DMS53 treated with DMSO at 0.1 percent for 48 hours (cell line): ENCODE measurements around the gene SYT14.
A peak's percentile ranks its signal among the peaks of the same experiment; 100 is the strongest.
"Not testable (repeated sequence)": the region's sequence is repeated elsewhere in the genome, so short reads cannot be mapped to it uniquely, and the experiment has no call there.

Experiments used
- DNase-seq: peaks from one replicate; lab custom pipeline; 2025; ENCODE audit not compliant: unreplicated experiment; lab: John Stamatoyannopoulos, UW

Gene SYT14

GRCh38 chr1:210099921-210100320 is 161.9 kb downstream of the SYT14 start:
- DNase-seq = peak; percentile 74

GRCh38 chr1:210104103-210104502 is 166.1 kb downstream of the SYT14 start:
- peak; percentile 81 for DNase-seq

- DNase-seq = not testable (repeated sequence)
Measured at GRCh38 chr1:210112906-210113305, 174.9 kb downstream of the SYT14 start.

DNA sequence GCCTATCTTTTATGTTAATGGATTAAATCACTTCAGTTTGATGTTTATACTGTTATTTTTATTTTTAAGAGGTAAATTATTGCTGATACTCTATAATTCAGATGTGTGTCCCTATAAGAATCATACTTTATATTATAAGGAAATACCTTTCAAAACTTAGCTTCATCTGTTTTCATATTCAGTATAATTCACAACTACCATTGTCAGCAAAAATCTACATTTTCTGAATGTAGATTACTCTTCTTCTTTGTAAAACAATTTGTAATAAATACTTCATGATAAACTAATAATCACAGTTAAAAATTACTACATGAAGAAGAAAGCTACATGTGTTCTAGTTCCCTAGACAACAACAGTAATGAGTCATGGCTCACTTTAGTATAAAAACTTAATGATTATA is 179.2 kb downstream of the SYT14 start:
- no peak for DNase-seq

- no peak for DNase-seq
Measured at GRCh38 chr1:210117681-210118170, 179.7 kb downstream of the SYT14 start.

DNA sequence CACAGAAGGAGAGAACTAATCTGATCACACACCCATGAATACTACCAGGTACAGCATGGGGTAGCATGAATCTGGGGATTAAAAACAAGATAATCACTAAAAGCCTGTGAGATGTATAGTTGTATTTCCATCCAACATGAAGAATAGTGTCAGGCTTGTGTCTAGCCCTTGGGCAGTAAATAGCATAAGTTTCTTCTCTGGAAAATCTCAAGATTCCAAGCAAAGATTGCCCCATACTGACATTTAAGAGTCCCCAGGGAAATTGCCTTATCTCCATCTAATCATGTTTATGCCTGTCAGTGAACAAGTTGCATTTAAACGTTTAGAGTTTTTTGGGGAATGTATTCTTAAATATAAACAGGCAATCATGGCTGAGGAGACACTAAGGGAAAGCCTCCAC is 185.4 kb downstream of the SYT14 start:
- peak; percentile 43 for DNase-seq

GRCh38 chr1:210123924-210124589 is 186.0 kb downstream of the SYT14 start:
- DNase-seq = peak; percentile 92

DNA sequence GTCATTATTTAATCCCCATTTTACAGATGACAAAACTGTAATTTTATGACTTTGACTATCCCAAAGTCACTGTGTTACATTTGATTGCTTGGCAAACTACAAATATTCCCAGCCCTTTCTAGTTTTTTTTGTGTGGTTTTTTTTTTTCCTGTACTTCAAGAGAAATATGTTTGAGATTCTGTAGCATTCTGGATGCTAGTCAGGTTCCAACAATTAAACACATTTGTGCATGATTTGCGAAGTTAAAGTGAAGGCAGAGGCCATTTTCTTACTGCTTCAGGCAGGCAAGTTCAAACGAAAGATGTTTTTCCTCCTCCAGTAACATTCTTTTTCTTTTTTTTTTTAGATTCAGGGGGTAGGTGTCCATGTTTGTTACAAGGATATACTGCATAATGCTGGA is 186.7 kb downstream of the SYT14 start:
- DNase-seq = no peak

- no peak for DNase-seq
Measured at GRCh38 chr1:210125143-210125542, 187.1 kb downstream of the SYT14 start.

DNA sequence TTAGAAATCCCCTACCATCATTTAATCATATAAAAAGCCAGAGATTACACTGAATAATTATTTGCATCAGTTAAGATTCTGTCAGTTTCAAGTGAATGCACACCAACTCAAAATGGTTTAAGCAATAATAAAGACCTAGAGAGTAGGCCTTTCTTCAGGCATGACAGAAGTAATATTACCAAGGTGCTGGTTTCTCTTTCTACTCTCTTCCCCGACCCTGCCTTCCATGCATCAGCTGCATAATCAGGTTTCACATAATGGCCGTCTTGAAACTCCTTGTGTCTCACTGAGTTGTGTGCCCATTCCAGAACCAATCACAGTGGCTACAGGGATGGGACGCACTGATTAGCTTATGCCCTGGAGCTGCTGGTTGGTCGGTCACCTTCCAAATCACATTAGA is 191.1 kb downstream of the SYT14 start:
- DNase-seq = no peak

DNA sequence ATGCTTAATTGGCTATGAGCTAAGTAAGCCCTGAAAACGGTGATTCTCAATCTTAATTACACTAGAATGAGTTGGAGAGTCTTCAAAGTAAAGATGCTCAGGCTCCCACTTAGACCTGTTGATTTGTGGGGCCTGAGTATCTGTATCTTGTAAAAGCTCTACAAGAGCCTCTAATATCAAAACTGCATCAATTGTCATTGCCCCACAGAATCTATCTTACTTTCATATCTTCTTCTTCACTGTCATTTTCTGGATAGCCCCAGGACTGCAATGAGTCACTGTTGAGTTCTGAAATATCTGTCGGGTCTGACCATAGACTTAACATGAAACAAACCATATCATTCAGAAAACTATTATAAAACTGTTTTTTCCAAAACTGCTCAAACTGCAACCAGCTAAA is 191.7 kb downstream of the SYT14 start:
- DNase-seq = no peak

DNA sequence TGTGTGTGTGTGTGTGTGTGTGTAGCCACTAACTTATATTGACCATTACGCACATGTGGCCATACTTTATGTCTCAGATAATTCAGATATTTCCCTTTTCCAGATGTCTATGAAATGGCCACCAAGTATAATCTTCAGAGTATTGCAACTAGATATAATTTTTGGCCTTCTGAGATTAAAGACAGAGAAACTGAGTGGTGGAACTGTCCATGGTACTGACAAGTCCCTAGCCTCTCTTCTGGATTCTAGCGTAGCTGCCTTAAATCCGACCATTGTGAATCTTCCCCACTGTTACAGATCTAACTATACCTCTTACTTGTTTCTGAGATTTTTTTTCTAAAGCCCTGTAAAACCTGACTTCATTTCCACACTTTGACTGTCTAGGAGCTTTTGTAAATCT is 194.6 kb downstream of the SYT14 start:
- no peak for DNase-seq

GRCh38 chr1:210143465-210144062 is 205.5 kb downstream of the SYT14 start:
- DNase-seq = peak; percentile 78

DNA sequence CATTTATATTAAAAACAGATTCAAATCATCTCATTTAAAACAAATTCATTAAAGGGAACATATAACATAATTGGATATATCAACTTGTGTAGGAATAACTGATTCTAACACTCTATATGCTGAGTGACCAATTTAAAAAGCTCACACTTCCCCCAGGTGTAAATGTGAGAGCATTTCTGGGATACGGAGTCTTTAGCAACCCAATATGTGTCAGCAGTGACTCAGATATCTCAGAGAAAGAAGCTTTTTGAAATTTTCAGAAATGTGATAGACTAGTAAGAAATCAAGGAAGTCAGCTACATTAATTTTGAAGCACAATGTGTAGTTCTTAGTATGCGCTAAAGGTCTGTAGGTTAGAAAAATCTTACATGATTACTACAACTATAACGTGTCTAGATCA is 206.7 kb downstream of the SYT14 start:
- no peak for DNase-seq

- DNase-seq = no peak
Measured at GRCh38 chr1:210151052-210151672, 213.1 kb downstream of the SYT14 start.

GRCh38 chr1:210159211-210159610 is 221.2 kb downstream of the SYT14 start:
- DNase-seq = no peak

- no peak for DNase-seq
Measured at GRCh38 chr1:210170220-210170619, 232.2 kb downstream of the SYT14 start.

- DNase-seq = no peak
Measured at GRCh38 chr1:210174133-210174532, 236.1 kb downstream of the SYT14 start.

GRCh38 chr1:210185063-210185462 is 247.0 kb downstream of the SYT14 start:
- DNase-seq = no peak

DNA sequence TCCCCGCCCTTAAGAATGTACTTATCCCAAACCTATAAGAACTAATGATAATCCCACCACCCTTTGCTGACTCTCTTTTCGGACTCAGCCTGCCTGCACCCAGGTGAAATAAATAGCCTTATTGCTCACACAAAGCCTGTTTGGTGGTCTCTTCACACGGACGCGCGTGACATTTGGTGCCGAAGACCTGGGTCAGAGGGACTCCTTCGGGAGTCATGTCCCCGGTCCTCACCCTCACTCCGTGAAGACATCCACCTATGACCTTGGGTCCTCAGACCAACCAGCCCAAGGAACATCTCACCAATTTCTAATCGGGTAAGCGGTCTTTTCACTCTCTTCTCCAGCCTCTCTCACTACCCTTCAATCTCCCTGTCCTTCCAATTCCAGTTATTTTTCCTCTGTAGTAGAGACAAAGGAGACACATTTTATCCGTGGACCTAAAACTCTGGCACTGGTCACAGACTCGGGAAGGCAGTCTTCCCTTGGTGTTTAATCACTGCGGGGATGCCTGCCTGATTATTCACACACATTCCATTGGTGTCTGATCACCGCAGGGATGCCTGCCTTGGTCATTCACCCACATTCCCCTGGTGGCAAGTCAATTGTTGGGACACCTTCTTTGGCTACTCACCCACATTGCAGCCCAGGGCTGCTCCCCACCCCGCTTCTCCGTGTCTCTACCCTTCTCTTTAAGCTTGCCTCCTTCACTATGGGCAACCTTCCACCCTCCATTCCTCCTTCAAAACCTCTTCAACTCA is 250.0 kb downstream of the SYT14 start:
- DNase-seq = not testable (repeated sequence)

DNA sequence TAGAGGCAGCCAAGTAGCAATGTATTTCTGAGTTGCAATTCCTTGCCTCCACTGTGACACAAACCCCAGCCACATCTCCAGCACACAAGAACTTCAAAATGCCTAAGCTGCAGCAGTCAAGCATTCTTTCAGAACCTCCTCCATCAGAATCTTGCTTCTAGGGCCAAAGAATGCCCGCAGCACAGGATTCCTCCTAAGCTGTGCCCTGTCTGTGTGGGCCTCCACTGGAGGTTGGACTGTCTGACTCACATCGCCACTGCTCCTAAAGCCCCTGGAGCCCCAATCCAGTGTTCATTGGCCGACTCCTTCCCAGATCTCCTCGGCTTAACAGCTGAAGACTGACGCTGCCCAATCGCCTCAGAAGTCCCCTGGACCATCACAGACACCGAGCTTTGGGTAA is 251.4 kb downstream of the SYT14 start:
- DNase-seq = no peak
